ENCODE data around the gene THSD4. TPM values are rescaled to one million over a fixed set of nuclear protein-coding genes. Genes with fewer than 3 reads are reported as not detected.

The THSD4 gene
- total and polyA plus RNA-seq, 2 of the 8 experiments (the other 6 are each of a cell fraction or from before 2014, with no cell fraction given) = 2.5 to 6.2 TPM

DNA sequence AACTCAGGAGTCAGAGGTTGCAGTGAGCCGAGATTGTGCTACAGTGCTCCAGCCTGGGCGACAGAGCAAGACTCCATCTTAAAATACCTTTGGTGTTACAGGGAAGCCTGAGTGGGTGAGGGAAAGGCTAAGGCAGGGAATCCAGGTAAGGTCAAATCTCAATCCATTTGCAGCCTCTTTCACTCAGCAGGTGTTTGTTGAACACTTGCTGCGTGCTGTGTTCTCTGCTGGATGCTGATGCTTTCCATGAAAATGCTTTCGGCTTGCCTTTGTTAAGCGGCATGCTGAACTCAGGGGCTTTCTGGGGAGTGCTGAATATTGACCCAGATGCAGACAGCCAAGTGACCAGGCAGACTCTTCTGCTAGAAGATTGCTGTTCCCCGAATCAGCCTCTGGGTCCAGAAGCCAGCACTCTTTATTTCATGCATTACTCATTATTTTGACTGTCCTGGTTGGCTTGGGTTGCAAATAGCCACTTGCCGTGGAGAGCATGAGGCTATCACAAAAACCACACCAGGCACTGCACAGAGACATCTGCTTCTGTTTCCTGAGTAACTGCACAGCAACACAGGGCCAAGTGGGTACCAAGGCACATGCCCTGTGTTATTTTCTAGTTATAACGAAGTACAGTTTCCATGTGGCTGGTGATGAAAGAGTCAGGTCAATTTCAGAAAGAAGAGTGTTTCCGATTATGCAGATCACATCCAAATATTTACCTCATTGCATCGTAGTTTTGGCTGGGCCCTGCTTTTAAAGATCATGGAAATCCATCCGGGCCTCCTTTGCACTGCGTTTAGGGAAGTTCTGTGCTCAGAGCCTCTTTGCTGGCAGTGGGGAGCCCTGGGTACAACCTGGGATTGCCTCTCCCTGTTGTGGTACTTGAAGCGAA, 88.6 kb downstream of the THSD4 start (continued):
- TF ChIP-seq HDAC2 (IDR thresholded peaks at IDR 0.05; ENCODE audit: borderline replicate concordance in 1 of 2, low read depth in 2 of 2, low read length in 2 of 2) (peak; percentile 75 to 88; a peak in 2 of 4 replicates), BACH1 (IDR thresholded peaks at IDR 0.05; ENCODE audit: low read length) (no peak), EZH2 (IDR thresholded peaks at IDR 0.05; ENCODE audit: low read depth, low read length, severe bottlenecking) (no peak), KDM4A (IDR thresholded peaks at IDR 0.05; ENCODE audit: low read depth, low read length, severe bottlenecking) (no peak), RXRA (IDR thresholded peaks at IDR 0.05; ENCODE audit: insufficient read depth, low read depth, low read length) (peak; percentile 95), TAF7 (optimal IDR thresholded peaks at IDR 0.05; ENCODE audit: borderline replicate concordance, low read depth, low read length) (no peak), BRCA1 (IDR thresholded peaks at IDR 0.05; ENCODE audit: low read depth, low read length) (no peak; the same call in 1 of the 2 replicates), SIX5 (IDR thresholded peaks at IDR 0.05; ENCODE audit: low read depth, low read length) (no peak), EGR1 (IDR thresholded peaks at IDR 0.05; ENCODE audit: borderline replicate concordance, low read depth, low read length) (no peak), NANOG (IDR thresholded peaks at IDR 0.05; ENCODE audit: insufficient read depth, low read depth, low read length, poor library complexity, severe bottlenecking) (peak; percentile 100), SP2 (IDR thresholded peaks at IDR 0.05; ENCODE audit: low read length) (no peak), KDM1A (IDR thresholded peaks at IDR 0.05; ENCODE audit: borderline replicate concordance, low read length) (no peak), SAP30 (IDR thresholded peaks at IDR 0.05; ENCODE audit: insufficient read depth, insufficient replicate concordance, low read length) (no peak), SIRT6 (IDR thresholded peaks at IDR 0.05; ENCODE audit: low read length) (no peak), POLR2AphosphoS5 (IDR thresholded peaks at IDR 0.05; ENCODE audit: low read depth, low read length) (no peak), TEAD4 (IDR thresholded peaks at IDR 0.05; ENCODE audit: low read depth, low read length) (peak; percentile 81; the same call in 1 of the 2 replicates), CEBPB (IDR thresholded peaks at IDR 0.05; ENCODE audit: low read depth, low read length) (no peak), CBX5 (IDR thresholded peaks at IDR 0.05; ENCODE audit: low read depth, low read length) (no peak), SP4 (IDR thresholded peaks at IDR 0.05; ENCODE audit: low read length) (no peak), CTBP2 (IDR thresholded peaks at IDR 0.05; ENCODE audit: borderline replicate concordance, insufficient read depth, insufficient read length, low read length) (no peak)
- TF ChIP-seq, protein P1, sequence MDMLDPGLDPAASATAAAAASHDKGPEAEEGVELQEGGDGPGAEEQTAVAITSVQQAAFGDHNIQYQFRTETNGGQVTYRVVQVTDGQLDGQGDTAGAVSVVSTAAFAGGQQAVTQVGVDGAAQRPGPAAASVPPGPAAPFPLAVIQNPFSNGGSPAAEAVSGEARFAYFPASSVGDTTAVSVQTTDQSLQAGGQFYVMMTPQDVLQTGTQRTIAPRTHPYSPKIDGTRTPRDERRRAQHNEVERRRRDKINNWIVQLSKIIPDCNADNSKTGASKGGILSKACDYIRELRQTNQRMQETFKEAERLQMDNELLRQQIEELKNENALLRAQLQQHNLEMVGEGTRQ (IDR thresholded peaks at IDR 0.05; ENCODE audit: low read length) = no peak

Data from H1 (cell line).